HG02840 (cell line): ENCODE results near the gene AIFM2.
"Not testable (repeated sequence)": the region's sequence is repeated elsewhere in the genome, so short reads cannot be mapped to it uniquely, and the experiment has no call there.

Source experiments
- ATAC-seq: cut with Tn5 transposase; IDR thresholded peaks from one replicate; pipeline ENCODE4 v1.9.1; 2021; ENCODE audit warnings: mild to moderate bottlenecking, moderate library complexity, moderate number of reproducible peaks; ENCODE audit not compliant: unreplicated experiment, low FRiP score

Gene AIFM2

GRCh38 chr10:70123817-70124216 is 8.8 kb downstream of the AIFM2 start:
- no peak for ATAC-seq

- not testable (repeated sequence) for ATAC-seq
Observed at GRCh38 chr10:70123166-70123565, 9.5 kb downstream of the AIFM2 start.

- no peak for ATAC-seq
Observed at GRCh38 chr10:70122742-70123141, 9.9 kb downstream of the AIFM2 start.

GRCh38 chr10:70121281-70121949 is 11.2 kb downstream of the AIFM2 start:
- ATAC-seq = no peak

GRCh38 chr10:70120417-70120816 is 12.2 kb downstream of the AIFM2 start:
- ATAC-seq = no peak

GRCh38 chr10:70119623-70120022 is 13.0 kb downstream of the AIFM2 start:
- ATAC-seq = no peak

GRCh38 chr10:70119197-70119596 is 13.4 kb downstream of the AIFM2 start:
- ATAC-seq = no peak

GRCh38 chr10:70118196-70118595 is 14.4 kb downstream of the AIFM2 start:
- no peak for ATAC-seq

- ATAC-seq = no peak
Observed at GRCh38 chr10:70117646-70118045, 15.0 kb downstream of the AIFM2 start.

GRCh38 chr10:70115948-70116682 is 16.5 kb downstream of the AIFM2 start:
- no peak for ATAC-seq

- ATAC-seq = no peak
Observed at GRCh38 chr10:70114902-70115301, 17.7 kb downstream of the AIFM2 start.

GRCh38 chr10:70112071-70112470 is 20.6 kb downstream of the AIFM2 start:
- no peak for ATAC-seq

- ATAC-seq = no peak
Observed at GRCh38 chr10:70111496-70111895, 21.1 kb downstream of the AIFM2 start.

GRCh38 chr10:70109064-70109729 is 23.4 kb downstream of the AIFM2 start:
- ATAC-seq = no peak

- ATAC-seq = no peak
Observed at GRCh38 chr10:70106958-70107791, 25.4 kb downstream of the AIFM2 start.

GRCh38 chr10:70101668-70102067 is 31.0 kb downstream of the AIFM2 start:
- no peak for ATAC-seq

GRCh38 chr10:70101068-70101562 is 31.5 kb downstream of the AIFM2 start:
- not testable (repeated sequence) for ATAC-seq

- ATAC-seq = no peak
Observed at GRCh38 chr10:70098271-70098670, 34.4 kb downstream of the AIFM2 start.

- no peak for ATAC-seq
Observed at GRCh38 chr10:70097459-70097858, 35.2 kb downstream of the AIFM2 start.

GRCh38 chr10:70096705-70097420 is 35.8 kb downstream of the AIFM2 start:
- no peak for ATAC-seq
